NOMO-1 treated with DMSO at 0.1 percent for 48 hours (cell line): Measurements from ENCODE around the gene GJB2.

Experiments used
- DNase-seq: peaks from one replicate; lab custom pipeline; 2025; ENCODE audit not compliant: unreplicated experiment; lab: John Stamatoyannopoulos, UW

The GJB2 gene

DNA sequence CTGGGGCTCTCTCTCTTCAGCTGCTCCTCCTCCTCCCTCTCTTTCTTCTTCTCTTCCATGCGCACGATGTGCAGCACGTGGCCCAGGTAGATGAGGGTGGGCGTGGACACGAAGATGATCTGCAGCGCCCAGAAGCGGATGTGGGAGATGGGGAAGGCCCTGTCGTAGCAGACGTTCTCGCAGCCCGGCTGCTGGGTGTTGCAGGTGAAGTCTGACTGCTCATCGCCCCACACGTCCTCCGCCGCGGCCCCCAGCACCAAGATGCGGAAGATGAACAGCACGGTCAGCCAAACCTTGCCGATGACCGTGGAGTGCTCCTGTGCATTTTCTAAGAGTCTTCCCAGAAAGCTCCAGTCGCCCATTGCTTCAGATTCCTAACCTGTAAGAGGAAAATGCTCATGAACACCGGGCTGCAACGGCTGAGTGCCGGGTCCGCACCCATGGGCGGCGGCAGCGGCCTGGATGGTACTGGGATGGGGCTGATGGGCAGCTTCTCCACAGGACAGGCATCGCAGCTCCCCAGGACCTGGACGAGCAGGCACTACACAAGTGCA lies 49.7 kb downstream of the GJB2 start:
- no peak for DNase-seq

DNA sequence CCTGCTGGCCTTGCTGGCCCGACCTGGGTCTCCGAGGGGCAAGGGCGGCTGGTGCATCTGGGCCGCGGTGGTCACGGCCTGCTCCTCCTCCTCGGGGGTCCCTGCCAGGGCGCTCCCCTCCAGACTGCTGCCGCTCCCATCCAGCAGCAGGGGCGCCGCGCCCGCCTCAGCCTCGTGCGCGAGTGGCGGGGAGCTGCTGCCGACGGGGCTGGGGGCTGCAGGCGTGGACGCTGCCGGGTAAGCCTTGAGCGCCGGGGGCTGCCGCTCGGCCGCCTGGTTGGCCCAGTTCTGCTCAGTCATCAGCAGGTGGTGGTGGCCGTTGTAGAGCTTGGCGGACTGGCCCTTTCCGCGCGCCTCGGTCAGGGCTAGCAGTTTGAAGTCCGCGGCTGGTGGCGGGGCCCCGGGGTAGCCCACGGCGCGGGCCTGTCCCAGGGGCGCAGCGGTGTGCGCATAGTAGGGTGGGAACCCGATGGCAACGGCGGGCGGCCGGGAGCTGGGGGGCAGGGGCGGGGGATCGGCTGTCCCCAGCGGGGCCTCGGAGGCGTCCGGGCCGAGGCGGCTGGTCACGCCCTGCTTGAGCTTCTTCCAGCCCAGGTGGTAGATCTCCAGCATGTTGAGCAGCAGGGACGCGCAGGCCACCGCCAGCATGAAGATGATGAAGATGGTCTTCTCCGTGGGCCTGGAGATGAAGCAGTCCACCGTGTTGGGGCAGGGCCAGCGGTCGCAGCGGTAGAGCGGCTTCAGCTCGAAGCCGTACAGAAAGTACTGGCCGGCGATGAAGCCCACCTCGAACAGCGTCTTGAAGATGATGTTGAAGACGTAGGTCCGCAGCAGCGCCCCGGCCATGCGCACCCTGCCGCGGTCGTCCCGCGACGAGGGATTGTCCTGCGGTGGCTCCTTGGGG lies 50.5 kb downstream of the GJB2 start:
- DNase-seq, result no peak

DNA sequence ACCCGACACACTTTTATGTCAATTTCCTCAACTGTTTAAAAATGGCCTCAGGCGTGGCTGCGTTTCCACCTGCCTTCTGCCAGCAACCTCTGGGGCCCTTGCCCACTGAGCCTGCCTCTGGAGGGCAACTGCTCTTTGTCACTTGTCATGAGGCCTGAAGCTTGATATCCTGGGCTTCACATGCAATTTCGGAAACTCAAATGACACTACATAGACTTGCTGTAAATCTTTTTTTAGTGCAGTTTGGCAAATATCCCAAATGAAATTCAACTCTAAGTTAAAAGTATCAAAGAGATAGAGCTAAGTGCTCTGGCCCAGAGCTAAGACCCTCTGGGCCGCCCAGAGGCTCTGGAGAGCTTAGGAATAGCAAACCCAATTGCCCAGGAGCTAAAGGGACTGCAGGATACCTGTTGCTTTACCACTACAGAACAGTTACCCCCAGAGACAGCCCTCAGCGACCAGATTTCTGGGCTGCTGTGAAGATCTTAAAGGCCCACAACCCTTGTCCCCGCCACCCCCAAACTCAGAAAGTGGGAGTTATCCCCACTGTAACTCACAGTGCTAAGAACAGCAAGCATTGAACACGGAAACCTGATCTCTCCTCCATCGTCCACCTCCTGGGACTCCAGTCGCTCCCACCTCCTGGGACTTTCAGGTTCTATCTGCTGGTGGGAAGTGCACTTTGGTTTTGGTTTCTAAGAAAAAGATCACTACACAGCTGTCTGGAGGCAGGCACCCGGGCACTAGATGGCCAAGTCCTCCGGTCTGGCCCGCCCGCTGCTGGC lies 51.3 kb downstream of the GJB2 start:
- DNase-seq, result no peak

DNA sequence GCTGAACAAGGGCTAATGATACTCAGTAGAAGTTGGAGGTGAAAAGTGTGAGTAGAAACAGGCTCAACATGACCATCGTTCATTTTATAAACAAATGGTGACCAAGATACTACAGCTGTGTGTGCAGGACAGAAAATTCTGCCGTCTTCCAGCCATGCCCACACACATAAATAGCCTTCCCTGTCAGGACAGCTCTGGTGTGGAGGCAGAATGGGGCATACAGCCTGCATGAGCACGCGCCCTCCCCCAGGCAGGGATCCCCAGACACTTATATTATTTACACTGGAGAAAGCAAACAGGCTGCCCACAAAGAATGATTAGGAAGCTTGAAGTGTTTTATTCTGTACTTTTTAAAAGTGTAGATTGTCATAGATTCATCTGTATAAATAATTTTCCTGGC lies 52.3 kb downstream of the GJB2 start:
- no peak for DNase-seq

DNA sequence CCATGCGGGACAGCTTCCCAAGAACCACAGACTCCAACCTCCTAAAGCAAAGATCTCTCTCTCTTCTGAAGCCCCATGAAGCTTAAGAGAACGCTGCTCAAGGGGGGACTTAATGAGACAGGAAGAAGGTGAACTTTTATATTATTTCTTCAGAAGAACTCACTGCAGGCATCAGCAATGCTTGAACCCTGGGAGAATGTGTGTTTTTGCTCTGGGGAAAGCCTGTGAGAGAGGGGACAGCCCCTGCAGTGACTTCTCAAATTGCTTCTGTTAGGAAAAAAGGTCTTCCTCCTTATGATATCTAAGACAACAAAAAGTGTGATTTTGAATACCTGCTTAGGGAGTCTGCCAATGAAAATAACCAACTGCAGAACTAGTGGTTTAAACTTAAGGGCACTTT lies 54.9 kb downstream of the GJB2 start:
- DNase-seq, result no peak
